T-helper 1 cell treated with Interleukin-12 subunit alpha and Interleukin-12 subunit beta and Interleukin-4 antibody, amounts not matched to agents 30 ng/mL and 1 ng/mL, for 36 hours (primary cell): ENCODE measurements around the gene RAI14. TPM values are rescaled to one million over a fixed set of nuclear protein-coding genes. Genes with fewer than 3 reads are reported as not detected.

Experiments
- intact Hi-C: fragments of 100-400 bp; cut with micrococcal nuclease; formaldehyde crosslinking; loops from one replicate; pipeline ENCODE4 v1.15.1; 2024
- total RNA-seq: library from RNA; stranded (reverse); gene quantifications from 2 replicates; pipeline ENCODE4 v1.2.3, GENCODE V29; 2022

Gene RAI14
- total RNA-seq, 1 donor from 2014 or later, result 0.88 TPM

GRCh38 chr5:34674187-34674586, 18.1 kb downstream of the RAI14 start:
- intact Hi-C loops, result no loop called here

GRCh38 chr5:34675857-34676256, 19.7 kb downstream of the RAI14 start:
- intact Hi-C loops, result no loop called here

- intact Hi-C loops, result no loop called here
These were observed 20.3 kb downstream of the RAI14 start for GRCh38 chr5:34676416-34676815.

- intact Hi-C loops, result no loop called here
These were observed 21.3 kb downstream of the RAI14 start for GRCh38 chr5:34677428-34677827.

- intact Hi-C loops, result no loop called here
These were observed 24.8 kb downstream of the RAI14 start for GRCh38 chr5:34680896-34681295.

GRCh38 chr5:34682926-34683623, 26.9 kb downstream of the RAI14 start:
- intact Hi-C loops, result no loop called here

- intact Hi-C loops, result no loop called here
These were observed 28.3 kb downstream of the RAI14 start for GRCh38 chr5:34684281-34684979.

GRCh38 chr5:34684980-34685352, 28.8 kb downstream of the RAI14 start:
- intact Hi-C loops, result no loop called here

GRCh38 chr5:34685485-34686165, 29.5 kb downstream of the RAI14 start:
- intact Hi-C loops, result no loop called here

- intact Hi-C loops, result no loop called here
These were observed 30.7 kb downstream of the RAI14 start for GRCh38 chr5:34686762-34687268.

- intact Hi-C loops, result no loop called here
These were observed 31.3 kb downstream of the RAI14 start for GRCh38 chr5:34687269-34688011.

GRCh38 chr5:34688015-34688810, 32.1 kb downstream of the RAI14 start:
- intact Hi-C loops, result no loop called here

- intact Hi-C loops, result no loop called here
These were observed 34.2 kb downstream of the RAI14 start for GRCh38 chr5:34690301-34690700.

GRCh38 chr5:34690898-34691297, 34.8 kb downstream of the RAI14 start:
- intact Hi-C loops, result no loop called here

- intact Hi-C loops, result no loop called here
These were observed 35.2 kb downstream of the RAI14 start for GRCh38 chr5:34691326-34691725.

GRCh38 chr5:34692786-34693185, 36.7 kb downstream of the RAI14 start:
- intact Hi-C loops, result no loop called here

- intact Hi-C loops, result no loop called here
These were observed 37.9 kb downstream of the RAI14 start for GRCh38 chr5:34694012-34694411.

GRCh38 chr5:34694685-34695084, 38.6 kb downstream of the RAI14 start:
- intact Hi-C loops, result loop anchor here (1.0 kb wide), 1 partner anchor 145 kb away; the partner anchor contains the start of gene TTC23L

- intact Hi-C loops, result loop anchor here (1.0 kb wide), 1 partner anchor 144 kb away; the partner anchor contains the start of gene TTC23L
These were observed 39.3 kb downstream of the RAI14 start for GRCh38 chr5:34695275-34696027.
